H1 (cell line): ENCODE results near the gene PFDN1.

Source experiments
- EZH2 ChIP-seq: fragments of 200-600 bp; sonication (generic); IDR thresholded peaks from 2 replicates; pipeline ENCODE4 v1.7.1; 2012; ENCODE audit warnings: low read depth, mild to moderate bottlenecking, moderate library complexity, low read length, inconsistent platforms; ENCODE audit not compliant: severe bottlenecking
- KDM1A ChIP-seq: fragments of 200-600, 300-600 bp; sonication (generic); IDR thresholded peaks from 2 replicates; pipeline ENCODE4 v1.7.1; 2016; ENCODE audit warnings: mild to moderate bottlenecking, low read length, borderline replicate concordance
- POLR2A ChIP-seq, 2 experiments: IDR thresholded peaks; 1 replicate in 1 of 2; 2 replicates in 1 of 2; pipeline ENCODE4 v1.6.1; 2011; ENCODE audit warnings: low read depth in 2 of 2, low read length in 2 of 2, mild to moderate bottlenecking in 2 of 2; ENCODE audit errors: control extremely low read depth in 1 of 2
- POLR2AphosphoS5 ChIP-seq: IDR thresholded peaks from 2 replicates; pipeline ENCODE4 v1.6.1; 2011; ENCODE audit warnings: low read depth, low read length

GRCh38 chr5:140297283-140297682 lies 5.6 kb downstream of the PFDN1 start:
- TF ChIP-seq POLR2A (IDR thresholded peaks at IDR 0.05; ENCODE audit: control extremely low read depth in 1 of 2, low read depth in 2 of 2, low read length in 2 of 2) (no peak), POLR2AphosphoS5 (no peak), KDM1A (no peak), EZH2 (no peak)
